AG09309 (cell line): ENCODE data around the gene FOXP1.

ENCODE experiments used
- DNase-seq: peaks from one replicate; pipeline ENCODE4 v3.0.0-alpha.2; 2010; ENCODE audit warnings: low read depth
- H3K4me3 ChIP-seq: 2 replicates; pipeline ENCODE4 v1.5.1; 2011; ENCODE audit warnings: mild to moderate bottlenecking, low read depth, low read length, moderate library complexity; ENCODE audit not compliant: control insufficient read depth
- CTCF ChIP-seq: IDR thresholded peaks from 2 replicates; pipeline ENCODE4 v1.5.1; 2011; ENCODE audit warnings: mild to moderate bottlenecking, low read depth, low read length, inconsistent platforms; ENCODE audit not compliant: insufficient read depth, control insufficient read depth; ENCODE audit errors: missing control alignments

FOXP1 gene

GRCh38 chr3:71290301-71290700 is 293.2 kb downstream of the FOXP1 start:
- H3K4me3 ChIP-seq: no peak overlapping the region
- no peak for TF ChIP-seq CTCF
- no peak for DNase-seq

- DNase-seq: no peak
- no peak for TF ChIP-seq CTCF
- no peak overlapping the region for H3K4me3 ChIP-seq
These were observed 295.1 kb downstream of the FOXP1 start for GRCh38 chr3:71288269-71288930.

GRCh38 chr3:71285086-71285485 is 298.4 kb downstream of the FOXP1 start:
- DNase-seq: no peak
- H3K4me3 ChIP-seq: no peak overlapping the region
- TF ChIP-seq CTCF: no peak

GRCh38 chr3:71282976-71283375 is 300.6 kb downstream of the FOXP1 start:
- DNase-seq: no peak
- TF ChIP-seq CTCF: no peak
- no peak overlapping the region for H3K4me3 ChIP-seq

- TF ChIP-seq CTCF: no peak
- DNase-seq: no peak
- H3K4me3 ChIP-seq: no peak overlapping the region
These were observed 302.2 kb downstream of the FOXP1 start for GRCh38 chr3:71281280-71281679.

GRCh38 chr3:71277341-71277740 is 306.2 kb downstream of the FOXP1 start:
- no peak for DNase-seq
- no peak for TF ChIP-seq CTCF
- no peak overlapping the region for H3K4me3 ChIP-seq
